ENCODE data around the gene SFTPA2.
A peak's percentile ranks its signal among the peaks of the same experiment; 100 is the strongest.
"Not testable (repeated sequence)": the region's sequence is repeated elsewhere in the genome, so short reads cannot be mapped to it uniquely, and the experiment has no call there.

The SFTPA2 gene

DNA sequence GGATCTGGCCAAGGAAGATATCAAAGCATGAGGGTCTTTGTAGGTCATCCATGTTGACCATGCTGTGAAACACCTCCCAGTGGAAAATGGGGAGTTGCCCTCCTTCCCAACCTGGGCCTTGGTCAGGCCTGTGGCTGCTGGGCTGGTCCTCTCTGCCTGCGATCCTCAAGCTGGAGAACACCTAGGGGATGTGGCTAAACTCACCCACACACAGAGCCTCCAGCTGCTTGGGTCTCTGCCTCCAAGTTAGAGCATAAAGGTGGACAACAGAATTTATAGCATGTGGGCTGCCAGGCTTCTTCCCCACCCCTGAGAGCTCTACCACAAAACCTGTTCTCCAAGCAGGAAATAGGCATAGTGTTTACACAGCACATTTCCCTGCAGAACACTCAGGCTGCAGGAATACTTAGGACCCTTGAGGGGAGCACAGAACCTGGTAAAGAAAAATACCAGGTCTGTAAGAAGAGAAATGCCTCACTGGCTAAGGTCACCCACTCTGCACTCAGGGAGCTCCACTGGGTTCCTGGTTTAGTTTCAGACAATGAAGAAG is at the start of gene SFTPA2:
Gene SFTPA2 (minus strand): TSS at position 248 of the 550 bp plus-strand sequence. CDS start 924 bp downstream, outside the sequence.
- no peak for DNase-seq

DNA sequence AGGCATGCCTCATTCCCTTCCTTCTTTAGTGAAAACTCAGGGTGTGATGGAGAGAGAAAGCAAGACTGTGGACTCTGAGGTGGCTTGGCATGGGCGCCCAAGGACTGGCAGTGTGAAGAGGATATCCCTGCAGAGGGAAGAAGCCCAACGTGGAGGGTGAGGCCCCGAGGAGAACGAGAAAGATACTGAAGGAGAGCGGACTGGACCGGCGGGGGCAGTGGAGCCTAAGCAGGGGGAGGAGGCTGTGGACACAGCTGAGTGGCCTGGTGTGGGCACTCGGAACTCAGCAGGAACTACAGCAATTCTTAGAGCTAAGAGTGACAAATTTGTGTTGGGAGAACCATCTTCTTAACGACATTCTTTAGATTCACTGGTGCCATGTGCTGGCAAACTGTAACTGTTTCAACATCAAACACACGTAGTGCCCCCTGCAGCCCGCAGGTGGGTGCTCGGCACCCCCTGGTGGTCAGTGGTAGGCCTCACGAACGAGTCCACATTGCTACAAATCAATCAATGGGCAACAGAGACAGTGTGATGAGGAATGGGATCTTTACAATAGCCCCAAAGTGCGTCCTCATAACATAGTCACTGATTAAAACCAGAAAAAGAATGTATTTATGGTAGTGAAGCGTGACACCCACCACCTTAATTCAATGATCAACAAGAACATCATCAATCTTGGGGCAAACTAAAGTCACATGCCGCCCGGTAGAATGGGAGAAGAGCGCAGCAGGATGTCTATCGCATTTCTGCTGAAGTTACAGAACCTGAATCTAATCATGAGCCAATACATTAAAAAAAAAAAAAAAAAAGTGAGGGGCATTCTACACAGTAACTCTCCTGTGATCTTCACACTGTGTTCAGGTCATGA is 48.5 kb upstream of the SFTPA2 start:
- peak; percentile 75 for DNase-seq

DNA sequence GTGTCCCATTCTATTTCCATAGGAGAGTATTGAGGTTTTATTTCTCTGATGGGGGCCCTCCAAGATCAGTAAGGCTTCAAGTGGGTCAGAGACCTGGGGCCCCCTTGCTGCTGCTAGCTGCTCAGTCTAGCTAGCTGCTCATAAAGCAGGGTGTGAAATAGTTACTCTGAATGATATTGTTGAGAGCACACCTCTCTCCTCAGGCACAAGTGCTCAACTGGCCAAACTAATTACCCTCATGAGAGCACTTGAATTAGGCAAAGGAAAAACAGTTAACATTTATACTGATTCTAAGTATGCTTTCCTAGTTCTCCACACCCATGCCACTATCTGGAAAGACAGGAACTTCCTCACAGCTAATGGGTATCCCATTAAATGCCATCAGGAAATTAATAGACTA is 45.1 kb upstream of the SFTPA2 start:
- no peak for DNase-seq

DNA sequence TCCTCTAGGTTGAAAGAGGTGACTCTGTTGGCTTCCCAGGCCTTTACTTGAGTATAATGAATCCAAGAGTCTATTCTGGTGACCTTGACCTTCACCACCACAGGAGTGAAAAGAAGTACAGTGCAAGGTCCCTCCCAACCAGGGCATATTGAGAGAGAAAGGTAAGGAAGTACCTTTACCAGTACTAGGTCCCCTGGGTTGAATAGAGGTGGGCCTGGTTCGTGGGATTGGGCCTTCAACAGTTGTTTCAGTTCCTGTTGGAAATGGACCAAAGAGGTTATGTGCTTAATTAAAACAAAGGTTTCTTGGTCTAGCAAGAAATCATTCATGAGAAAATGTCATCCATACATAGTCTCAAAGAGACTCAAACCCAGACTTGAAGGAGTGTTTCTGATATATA is 44.1 kb upstream of the SFTPA2 start:
- DNase-seq, result no peak

DNA sequence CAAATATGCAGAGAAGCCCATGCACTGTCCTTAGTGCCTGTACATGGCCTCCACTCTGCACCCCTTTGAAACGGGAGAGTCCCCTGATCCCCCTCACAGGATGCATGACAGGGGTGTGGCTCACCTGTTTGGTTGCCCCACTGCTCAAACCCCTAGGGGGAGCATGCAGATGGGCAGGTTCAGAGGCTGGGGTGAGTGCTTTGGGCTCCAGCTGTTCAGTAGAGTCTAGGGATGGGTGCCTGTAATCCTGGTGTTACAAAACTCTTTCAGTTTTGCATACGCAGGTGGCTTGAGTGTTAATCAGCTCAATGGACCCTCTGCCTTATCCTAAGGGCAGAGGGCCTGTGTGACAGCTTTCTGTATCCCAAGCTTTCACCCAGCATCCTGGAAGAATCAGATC is 42.7 kb upstream of the SFTPA2 start:
- no peak for DNase-seq

DNA sequence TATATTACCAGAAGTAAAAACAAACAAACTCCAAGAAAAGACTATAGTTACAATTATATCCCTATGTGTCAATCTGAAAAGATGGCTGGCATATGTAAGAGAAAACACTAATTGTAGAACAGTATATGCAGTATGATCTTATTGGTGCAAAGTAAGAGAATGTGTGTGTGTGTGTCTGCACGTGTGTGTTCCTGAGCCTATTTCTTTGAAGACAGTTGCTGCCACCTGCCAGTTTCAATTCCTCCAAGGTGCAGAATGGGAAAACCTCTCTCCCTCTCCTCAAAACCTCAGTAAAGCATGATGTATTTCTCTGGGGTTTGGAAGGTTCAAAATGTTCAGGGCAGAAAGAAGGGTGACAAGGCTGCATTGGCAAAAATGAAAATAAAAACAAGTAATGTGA is 41.7 kb upstream of the SFTPA2 start:
- no peak for DNase-seq

DNA sequence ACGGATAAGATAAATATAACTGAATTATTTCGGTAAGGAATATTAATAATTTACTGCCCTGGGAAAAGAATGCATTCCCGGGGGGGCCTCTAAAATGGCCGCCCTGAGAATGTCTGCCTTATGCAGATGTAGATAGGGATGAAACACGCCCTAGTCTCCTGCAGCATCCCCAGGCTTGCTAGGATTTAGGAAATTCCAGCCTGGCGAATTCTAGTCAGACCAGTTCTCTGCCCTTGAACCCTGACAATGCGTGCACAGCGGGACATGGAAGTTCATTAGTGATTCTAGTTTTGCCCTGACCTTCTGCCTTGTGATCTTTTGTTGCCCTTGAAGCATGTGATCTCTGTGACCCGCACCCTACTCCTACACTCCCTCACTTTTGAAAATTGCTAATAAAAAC is 39.4 kb upstream of the SFTPA2 start:
- not testable (repeated sequence) for DNase-seq

DNA sequence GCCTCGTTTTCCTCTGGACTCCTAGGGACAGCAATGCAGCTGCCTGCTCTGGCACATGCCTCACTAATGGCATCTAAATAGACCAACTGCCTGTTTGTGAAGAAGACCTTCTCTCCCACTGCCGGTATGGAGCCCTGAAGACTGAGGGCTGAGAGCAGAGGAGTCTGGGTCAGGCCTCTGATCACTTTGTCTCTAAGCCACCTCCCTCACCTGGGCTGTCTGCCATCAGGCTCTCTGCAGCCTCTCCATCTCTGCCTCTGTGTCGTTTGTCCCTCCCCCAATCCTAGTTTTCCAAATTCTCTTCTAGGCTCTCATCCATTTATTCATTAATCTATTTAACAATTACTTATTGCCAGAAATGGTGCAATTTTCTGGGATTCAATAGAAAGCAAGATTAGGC is 35.3 kb upstream of the SFTPA2 start:
- no peak for DNase-seq

DNA sequence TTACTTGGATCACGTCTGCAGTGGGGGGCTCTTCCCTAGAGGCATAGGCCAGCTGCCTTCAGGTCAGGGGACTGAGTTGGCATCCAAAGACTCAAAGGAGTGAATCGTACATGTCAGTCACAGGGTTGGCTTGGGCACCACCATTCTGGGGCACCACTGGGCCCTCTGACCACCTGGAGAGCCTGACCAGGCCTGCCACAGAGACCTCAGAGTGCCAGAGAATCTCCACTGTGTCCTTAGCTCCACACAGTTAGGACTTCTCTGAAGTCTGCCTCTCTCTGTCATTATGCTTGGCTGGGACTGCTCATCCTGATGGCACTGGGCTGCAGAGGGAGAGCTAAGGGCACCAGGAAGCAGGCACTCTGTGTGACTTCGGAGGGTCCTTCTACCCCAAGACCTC is 34.4 kb upstream of the SFTPA2 start:
- DNase-seq, result not testable (repeated sequence)

DNA sequence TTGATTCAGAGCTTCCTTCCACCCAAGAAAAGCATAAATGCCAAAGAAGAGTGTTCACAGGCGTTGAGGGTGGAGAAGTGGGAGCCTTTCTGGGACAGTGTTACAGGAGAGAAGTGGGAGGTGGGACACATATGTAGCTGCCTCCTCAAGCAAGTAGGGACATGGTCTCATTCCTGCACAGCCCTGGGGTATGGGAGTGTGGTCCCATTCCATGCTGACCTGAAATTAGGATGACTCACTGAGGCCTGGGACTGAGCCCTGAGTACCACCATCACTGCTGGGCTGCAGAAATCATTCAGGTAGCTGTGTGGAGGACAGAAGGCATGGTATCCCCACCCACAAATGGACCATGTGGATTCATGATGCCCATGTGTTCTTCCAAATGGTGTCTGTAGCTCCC is 33.2 kb upstream of the SFTPA2 start:
- no peak for DNase-seq

DNA sequence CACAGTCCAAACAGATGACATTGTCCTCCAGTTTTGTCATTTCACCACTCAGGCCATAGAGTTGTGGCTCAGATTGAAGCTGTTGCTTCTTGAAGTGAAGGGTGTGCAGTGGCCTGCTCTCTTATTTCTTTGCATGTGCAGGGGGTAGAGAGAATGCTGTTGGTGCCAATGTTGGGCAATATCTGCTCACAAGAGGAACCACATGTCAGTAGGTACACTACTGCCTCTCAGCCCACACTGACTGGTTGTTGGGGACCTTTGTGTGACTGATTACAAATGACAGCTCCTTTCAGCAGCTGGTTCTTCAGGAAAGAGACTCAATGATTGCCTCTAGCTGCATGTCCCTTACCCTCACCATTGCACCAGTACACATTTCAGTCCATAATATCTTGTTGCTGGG is 28.6 kb upstream of the SFTPA2 start:
- no peak for DNase-seq

DNA sequence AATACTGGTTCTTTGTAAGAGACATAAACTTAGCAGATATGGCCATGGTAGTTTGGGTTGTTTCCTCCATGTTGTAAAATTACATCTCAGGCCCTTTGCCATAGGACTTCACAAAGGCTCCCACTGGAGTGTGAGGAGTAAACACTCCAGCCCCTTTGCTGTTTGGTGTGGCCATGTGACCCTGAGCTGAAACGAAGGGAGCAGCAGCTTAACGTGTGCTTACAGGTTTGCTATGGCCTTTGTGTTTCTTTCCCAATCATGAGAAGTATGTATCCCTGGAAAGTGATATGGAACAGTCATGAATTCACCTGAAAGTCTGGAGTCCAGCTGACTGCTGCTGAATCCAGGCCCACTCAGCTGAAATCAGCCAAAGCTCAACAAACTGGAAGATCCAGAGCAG is 26.7 kb upstream of the SFTPA2 start:
- no peak for DNase-seq

DNA sequence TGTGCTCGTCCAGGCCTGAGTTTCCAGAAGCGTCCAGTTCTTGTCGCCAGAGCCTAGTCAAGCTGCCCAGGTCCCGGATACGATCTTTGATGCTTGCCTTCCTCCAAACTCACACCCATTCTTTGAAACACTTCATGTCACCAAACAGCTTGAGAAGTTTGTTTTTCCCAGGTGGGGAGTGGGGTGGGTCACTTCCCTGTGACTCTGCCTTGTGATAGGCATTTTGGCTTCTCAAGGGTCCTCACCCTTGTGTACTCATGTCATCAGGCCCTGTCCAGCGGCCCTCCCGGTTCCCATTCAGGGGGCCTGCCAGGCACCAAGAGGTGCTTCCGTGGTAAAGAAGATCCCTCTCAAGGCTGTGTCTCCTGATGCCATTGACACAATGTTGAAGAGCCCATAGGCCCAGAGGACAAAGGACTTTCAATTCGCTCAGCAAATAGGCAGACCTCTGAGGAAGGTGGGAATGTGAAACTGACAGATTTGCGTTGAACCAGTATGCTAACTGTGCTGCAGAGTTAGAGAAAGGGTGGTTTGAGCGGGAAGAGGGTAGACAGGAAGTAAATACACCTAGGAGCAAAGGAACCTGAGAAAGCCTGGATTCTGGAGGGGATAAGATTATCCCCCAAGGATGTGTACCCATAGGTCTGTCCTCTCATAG is 25.8 kb upstream of the SFTPA2 start:
- DNase-seq, result no peak

DNA sequence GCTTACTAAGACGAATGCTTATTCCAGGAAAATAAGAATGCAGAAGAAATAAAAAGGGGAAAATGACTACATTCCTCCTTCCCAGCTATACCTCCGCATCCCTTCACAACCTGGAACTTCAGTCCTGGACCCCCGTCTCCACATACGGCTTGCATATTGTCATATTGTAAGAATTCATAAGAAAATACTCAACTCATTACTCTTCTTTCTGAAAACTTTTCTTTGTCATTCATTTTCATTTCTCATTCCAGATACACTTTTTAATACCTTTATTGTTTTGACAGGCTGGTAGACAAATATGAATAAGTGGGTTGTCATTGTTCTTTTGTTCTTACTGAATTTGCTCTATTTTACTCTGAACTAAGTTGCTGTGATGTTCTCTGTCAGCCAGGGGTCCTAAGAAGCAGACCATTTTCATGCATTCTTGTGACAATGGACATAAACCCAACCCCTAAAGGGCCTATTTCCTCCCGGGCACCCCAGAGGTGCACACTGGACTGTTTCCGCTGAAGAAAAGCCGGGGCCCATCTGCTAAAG is 23.3 kb upstream of the SFTPA2 start:
- peak; percentile 19 for DNase-seq

DNA sequence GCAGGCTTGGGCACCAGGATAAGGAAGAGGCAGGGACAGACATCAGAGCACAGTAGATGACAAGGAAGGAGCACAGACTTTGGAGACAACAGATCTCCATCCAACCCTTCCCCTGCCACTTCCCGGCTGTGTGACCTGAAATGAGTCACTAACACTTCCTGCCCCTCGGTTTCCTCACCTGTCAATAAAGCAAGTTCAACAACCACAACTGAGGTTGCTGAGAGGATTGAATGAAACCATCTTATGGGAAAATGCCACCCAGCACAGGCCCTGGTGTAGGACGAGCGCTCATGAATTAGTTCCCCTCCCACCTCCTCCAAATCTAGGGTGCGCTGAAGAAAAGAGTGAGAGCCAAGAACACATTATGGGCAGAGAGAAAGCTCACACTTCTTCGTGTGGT is 22.7 kb upstream of the SFTPA2 start:
- peak; percentile 67 for DNase-seq

DNA sequence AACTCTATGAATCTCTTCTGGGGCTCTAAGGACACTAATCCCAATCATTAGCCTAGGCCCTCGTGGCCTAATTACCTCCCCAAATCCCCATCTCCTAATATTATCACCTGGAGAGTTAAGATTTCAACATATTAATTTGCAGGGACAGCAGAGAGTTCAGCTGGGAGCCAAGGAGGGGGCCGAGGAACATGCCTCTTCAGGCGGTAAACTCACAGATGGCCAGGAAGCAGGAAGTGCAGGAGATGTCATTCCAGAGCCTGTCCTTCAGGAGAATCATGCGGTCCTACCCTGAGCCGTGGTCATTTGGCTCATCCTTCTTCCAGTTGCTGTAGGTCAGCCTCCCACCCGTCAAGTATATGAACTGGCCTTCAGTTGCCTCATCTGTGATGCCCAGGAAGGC is 21.9 kb upstream of the SFTPA2 start:
- no peak for DNase-seq

DNA sequence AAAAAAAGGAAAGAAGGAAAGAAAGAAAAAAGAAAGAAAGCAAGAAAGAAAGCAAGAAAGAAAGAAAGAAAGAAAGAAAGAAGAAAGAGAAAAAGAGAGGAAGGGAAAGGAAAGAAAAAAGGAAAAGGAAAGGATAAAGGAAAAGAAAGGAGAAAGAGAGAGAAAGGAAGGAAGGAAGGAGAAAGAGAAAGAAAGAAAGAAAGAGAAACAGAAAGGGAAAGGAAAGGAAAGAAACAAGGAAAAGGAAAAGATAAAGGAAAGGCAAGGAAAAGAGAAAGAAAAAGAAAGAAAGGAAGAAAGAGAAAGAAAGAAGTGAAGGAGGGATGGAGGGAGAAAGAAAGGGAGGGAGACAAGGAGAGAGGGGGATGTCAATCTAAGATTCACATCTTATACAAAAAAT is 20.8 kb upstream of the SFTPA2 start:
- no peak for DNase-seq

DNA sequence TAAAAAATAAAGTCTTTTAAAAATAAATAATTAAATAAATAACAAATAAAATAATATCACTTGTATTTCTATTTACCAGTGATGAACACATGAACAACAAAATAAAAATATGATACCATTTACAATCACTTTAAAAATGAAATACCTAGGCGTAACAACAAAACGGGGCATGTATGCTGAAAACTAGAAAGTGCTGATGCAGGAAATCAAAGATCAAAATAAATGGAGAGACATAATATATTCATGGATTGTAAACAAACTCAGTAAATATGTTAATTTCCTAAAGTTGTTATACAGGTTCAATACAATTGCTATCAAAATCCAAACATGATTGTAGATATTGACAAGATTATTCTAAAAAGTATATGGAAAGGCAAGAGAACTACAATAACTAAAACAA is 19.2 kb upstream of the SFTPA2 start:
- no peak for DNase-seq

DNA sequence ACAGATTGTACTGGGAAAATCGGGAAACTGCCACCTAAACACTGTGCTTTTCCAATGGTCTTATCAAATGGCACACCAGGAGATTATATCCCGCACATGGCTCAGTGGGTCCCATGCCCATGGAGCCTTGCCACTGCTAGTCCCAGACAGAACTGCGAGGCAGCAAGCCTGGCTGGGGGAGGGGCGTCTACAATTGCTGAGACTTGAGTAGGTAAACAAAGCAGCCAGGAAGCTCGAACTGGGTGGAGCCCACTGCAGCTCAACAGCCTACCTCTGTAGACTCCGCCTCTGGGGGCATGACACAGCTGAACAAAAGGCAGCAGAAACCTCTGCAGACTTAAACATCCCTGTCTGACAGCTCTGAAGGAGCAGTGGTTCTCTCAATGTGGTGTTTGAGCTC is 10.4 kb upstream of the SFTPA2 start:
- DNase-seq, result not testable (repeated sequence)

DNA sequence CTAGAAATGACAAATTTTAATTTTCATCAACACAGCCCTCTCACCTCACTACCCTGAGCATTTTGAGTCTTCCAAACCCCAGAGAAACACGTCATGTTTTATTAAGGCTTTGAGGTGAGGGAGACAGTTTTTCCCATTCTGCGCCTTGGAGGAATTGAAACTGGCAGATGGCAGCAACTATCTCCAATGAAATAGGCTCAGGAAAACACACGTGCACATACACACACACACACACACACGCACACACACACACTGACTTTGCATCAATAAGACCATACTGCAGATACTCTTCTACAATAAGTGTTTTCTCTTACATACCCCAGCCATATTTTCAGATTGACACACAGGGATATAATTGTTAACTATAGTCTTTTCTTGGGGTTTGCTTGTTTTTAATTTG is 3.2 kb upstream of the SFTPA2 start:
- DNase-seq, result no peak

DNA sequence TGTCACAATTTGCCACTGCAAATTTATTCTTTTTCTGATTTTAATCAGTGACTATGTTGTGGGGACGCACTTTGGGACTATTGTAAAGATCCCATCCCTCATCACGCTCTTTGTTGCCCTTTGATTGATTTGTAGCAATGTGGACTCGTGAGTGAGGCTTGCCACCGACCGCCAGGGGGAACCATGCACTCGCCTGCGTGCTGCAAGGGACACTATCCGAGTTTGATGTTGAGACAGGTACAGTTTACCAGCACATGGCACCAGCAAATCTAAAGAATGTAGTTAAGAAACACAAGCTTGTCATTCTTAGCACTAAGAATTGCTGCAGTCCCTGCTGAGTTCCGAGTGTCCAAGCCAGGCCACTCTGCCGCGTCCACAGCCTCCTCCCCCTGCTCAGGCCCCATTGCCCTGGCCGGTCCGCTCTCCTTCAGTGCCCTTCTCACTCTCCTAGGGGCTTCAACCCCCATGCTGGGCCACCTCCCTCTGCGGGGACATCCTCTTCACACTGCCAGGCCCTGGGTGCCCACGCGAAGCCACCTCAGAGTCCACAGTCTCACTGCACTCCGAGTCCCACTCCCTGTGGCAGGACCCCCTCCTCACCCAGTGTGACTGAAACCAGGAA is 2.0 kb upstream of the SFTPA2 start:
- peak; percentile 83 for DNase-seq

DNA sequence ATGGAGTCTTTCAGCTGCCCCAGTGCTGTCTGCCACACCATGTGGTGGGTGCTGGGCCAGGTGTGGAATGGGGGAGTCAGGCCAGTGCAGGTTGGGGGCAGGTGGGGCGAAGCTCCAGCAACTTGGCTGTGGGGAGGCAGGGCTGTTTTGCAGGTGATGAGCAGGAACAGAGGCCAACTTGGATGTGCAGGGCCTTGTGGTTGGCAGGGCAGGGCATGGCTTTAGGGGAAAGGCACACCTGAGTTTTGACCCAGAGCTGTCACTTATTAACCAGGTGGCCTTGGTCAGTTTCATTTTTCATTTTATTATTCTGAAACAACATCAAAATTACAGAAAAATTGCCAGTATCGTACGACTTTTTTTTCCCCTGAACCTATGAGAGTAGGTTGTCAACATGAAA is 1.1 kb upstream of the SFTPA2 start:
- no peak for DNase-seq

DNA sequence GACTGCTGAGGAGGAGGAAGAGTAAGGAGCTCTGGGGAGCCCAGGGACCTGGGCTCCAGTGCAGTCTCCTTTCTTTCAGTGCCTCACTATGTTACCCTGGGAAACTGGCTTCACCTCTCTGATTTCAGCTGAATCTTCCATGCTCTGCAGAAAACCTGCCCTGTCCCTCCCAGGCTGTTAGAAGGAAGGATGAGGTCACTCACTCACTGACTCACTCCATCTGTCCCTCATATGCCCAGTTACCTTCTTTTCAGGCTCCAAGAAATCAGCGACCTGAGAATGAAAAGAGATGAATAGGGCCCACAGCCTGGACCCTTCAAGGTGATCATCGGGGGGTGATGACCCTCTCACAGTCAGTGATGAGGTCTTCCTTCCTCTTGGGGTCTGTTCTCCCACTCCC is 481 bp downstream of the SFTPA2 start:
- no peak for DNase-seq

DNA sequence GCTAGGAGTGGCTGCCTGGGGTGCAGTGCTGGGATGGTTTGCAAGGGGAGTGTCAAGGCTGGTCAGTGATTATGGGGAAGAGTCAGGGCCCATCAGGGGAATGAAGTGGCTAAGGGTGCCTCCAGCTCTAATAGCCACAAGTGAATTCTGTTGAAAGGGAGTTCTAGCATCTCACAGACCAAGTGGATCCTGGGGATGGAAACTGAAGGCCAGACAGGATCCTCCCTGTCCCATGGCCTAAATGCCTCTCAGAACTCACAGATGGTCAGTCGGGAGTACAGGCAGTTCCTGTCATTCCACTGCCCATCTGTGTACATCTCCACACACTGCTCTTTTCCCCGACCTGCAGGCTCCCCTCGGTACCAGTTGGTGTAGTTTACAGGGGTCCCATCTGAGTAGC is 3.2 kb downstream of the SFTPA2 start:
- not testable (repeated sequence) for DNase-seq
